Measurements from ENCODE around the gene MDM2. TPM values are rescaled to one million over a fixed set of nuclear protein-coding genes. Genes with fewer than 3 reads are reported as not detected.
"Not testable (repeated sequence)": the region's sequence is repeated elsewhere in the genome, so short reads cannot be mapped to it uniquely, and the experiment has no call there.

The MDM2 gene
- total and polyA plus RNA-seq, 4 donors = 62.1 to 92.7 (median 77.8) TPM

DNA sequence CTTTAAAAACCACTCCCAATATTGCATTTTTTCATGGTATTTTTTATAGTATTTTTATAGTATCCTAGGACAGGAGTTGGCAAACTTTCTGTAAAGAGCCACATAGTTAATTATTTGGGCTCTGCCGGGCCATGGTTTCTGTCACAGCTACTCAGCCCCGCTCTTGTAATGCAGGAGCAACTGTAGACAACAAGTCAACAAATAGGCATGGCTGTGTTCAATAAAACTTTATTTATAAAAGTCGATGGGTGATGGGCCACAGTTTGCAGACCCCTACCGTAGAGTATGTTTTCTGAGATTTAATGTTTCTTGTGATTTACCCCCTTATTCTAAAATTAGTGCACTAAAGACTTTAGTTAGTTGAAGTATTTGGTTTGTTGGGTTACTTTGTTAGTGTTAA is 25.5 kb downstream of the MDM2 start:
- H3K9me3 ChIP-seq (ENCODE audit: control insufficient read depth, insufficient read depth, low read length) = no peaks in the 10 kb centered on the region
- DNase-seq (ENCODE audit: low read depth in 4 of 6, low spot score in 6 of 6) = no peak
- 100% methylated on average over 2 of the region's 4 CpGs for WGBS (ENCODE audit: insufficient coverage)

DNA sequence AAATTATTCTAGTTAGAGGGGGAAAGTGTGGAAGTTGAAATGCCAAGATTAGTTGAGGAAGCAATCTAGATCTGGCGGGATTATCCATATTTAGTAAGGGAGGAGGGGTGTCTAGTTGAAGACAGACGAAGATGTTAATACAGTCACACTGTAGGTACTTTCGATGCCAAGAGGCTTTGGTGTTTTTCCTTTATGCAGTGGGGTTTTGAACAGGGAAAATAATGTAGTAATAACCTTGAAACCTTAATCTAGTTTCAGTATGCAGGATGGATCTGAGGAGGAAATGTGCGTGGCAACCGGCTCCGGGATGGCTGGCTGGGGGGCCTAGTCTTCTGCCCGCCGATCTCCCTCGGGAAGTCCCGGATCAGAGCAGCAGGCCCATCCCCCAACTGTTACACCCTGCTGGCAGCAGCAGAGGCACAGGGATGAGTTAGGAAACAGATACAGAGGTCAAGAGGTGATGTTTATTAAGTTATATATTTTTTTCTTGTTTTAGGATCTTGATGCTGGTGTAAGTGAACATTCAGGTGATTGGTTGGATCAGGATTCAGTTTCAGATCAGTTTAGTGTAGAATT is 27.4 kb downstream of the MDM2 start:
- no peaks in the 10 kb centered on the region for H3K4me1 ChIP-seq (ENCODE audit: control insufficient read depth, insufficient read depth, low read length)
- H3K4me3 ChIP-seq (ENCODE audit: low read depth, low read length) = no peak overlapping the region
- no peak for DNase-seq (ENCODE audit: low read depth in 4 of 6, low spot score in 6 of 6)
- peaks cover 38% of the 10 kb centered on the region for H3K36me3 ChIP-seq (ENCODE audit: control insufficient read depth, insufficient read depth, low read length)
- no peaks in the 10 kb centered on the region for H3K9me3 ChIP-seq (ENCODE audit: control insufficient read depth, insufficient read depth, low read length)
- no peak overlapping the region for H3K27ac ChIP-seq (ENCODE audit: low read depth, low read length)
- 58% methylated on average over 10 of the region's 10 CpGs for WGBS (ENCODE audit: insufficient coverage)
- no peaks in the 10 kb centered on the region for H3K27me3 ChIP-seq (ENCODE audit: control insufficient read depth, insufficient read depth, low read length)

More for the DNA sequence above, 25.5 kb downstream of the MDM2 start:
- Histone ChIP-seq H3K4me3 (ENCODE audit: low read depth, low read length) (no peak overlapping the region), H3K4me1 (ENCODE audit: control insufficient read depth, insufficient read depth, low read length) (no peaks in the 10 kb centered on the region), H3K36me3 (ENCODE audit: control insufficient read depth, insufficient read depth, low read length) (peaks cover 33% of the 10 kb centered on the region), H3K27me3 (ENCODE audit: control insufficient read depth, insufficient read depth, low read length) (no peaks in the 10 kb centered on the region), H3K27ac (ENCODE audit: low read depth, low read length) (no peak overlapping the region)

DNA sequence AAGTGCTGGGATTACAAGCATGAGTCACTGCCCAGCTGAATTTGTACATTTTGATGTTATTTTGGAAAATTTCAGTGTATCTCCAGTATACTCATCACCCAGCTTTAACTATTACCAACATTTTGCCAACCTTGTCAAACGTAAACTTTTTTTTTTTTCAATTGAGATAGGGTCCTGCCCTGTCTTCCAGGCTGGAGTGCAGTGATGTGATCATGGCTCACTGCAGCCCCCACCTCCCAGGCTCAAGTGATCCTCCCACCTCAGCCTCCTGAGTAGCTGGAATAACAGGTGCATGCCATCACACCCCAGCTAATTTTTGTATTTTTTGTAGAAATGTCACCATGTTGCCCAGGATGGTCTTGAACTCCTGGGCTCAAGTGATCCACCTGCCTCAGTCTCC is 29.2 kb downstream of the MDM2 start:
- no peaks in the 10 kb centered on the region for H3K4me1 ChIP-seq (ENCODE audit: control insufficient read depth, insufficient read depth, low read length)
- H3K4me3 ChIP-seq (ENCODE audit: low read depth, low read length) = no peak overlapping the region
- H3K27me3 ChIP-seq (ENCODE audit: control insufficient read depth, insufficient read depth, low read length) = no peaks in the 10 kb centered on the region
- DNase-seq (ENCODE audit: low read depth in 4 of 6, low spot score in 6 of 6) = no peak
- no peak overlapping the region for H3K27ac ChIP-seq (ENCODE audit: low read depth, low read length)
- WGBS (ENCODE audit: insufficient coverage) = no CpG with 5 or more reads among the region's 1 CpG
- no peaks in the 10 kb centered on the region for H3K9me3 ChIP-seq (ENCODE audit: control insufficient read depth, insufficient read depth, low read length)
- peaks cover 35% of the 10 kb centered on the region for H3K36me3 ChIP-seq (ENCODE audit: control insufficient read depth, insufficient read depth, low read length)

DNA sequence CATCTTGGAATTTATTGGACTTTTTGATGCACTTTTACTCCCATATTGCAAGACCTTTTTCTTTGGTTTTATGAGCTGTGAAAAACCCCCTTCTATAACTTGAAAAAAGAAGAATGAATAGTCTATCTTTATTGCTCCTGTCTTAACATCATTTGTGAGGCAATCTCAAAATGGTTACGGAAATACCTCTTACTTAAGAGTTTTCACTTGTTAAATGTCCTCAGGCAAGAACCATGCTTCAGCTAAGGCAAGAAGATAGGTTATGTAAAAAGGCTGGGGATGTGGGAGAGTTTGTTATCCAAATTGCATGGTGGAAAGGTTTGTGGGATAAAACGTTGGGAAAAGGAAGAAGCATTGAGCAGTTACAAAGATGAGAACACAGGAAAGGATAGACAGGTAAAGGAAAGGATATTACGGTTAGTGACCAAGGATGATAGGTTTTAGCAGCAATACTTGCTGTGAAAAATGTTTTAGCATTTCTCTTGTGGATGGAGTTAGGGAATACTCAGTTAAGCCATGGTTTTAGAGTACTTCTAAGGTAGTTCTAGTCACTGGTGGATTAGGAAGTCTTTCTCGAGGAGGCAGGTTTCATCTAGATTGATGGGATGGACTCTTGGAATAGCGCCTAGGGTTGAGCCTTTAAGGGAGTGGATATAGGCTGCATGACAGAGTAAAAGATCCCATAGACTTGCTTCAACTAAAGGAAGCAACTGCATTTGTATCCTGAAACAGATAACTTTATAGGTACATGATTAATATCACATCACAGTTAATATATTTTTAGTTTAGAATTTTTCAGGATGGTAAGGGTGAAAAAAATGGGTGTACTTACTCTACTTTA is 30.3 kb downstream of the MDM2 start:
- Histone ChIP-seq H3K9me3 (ENCODE audit: control insufficient read depth, insufficient read depth, low read length) (no peaks in the 10 kb centered on the region), H3K27me3 (ENCODE audit: control insufficient read depth, insufficient read depth, low read length) (no peaks in the 10 kb centered on the region), H3K4me1 (ENCODE audit: control insufficient read depth, insufficient read depth, low read length) (no peaks in the 10 kb centered on the region), H3K36me3 (ENCODE audit: control insufficient read depth, insufficient read depth, low read length) (peaks cover 31% of the 10 kb centered on the region), H3K27ac (ENCODE audit: low read depth, low read length) (no peak overlapping the region), H3K4me3 (ENCODE audit: low read depth, low read length) (no peak overlapping the region)
- WGBS (ENCODE audit: insufficient coverage) = 84% methylated on average over 2 of the region's 5 CpGs
- no peak for DNase-seq (ENCODE audit: low read depth in 4 of 6, low spot score in 6 of 6)

DNA sequence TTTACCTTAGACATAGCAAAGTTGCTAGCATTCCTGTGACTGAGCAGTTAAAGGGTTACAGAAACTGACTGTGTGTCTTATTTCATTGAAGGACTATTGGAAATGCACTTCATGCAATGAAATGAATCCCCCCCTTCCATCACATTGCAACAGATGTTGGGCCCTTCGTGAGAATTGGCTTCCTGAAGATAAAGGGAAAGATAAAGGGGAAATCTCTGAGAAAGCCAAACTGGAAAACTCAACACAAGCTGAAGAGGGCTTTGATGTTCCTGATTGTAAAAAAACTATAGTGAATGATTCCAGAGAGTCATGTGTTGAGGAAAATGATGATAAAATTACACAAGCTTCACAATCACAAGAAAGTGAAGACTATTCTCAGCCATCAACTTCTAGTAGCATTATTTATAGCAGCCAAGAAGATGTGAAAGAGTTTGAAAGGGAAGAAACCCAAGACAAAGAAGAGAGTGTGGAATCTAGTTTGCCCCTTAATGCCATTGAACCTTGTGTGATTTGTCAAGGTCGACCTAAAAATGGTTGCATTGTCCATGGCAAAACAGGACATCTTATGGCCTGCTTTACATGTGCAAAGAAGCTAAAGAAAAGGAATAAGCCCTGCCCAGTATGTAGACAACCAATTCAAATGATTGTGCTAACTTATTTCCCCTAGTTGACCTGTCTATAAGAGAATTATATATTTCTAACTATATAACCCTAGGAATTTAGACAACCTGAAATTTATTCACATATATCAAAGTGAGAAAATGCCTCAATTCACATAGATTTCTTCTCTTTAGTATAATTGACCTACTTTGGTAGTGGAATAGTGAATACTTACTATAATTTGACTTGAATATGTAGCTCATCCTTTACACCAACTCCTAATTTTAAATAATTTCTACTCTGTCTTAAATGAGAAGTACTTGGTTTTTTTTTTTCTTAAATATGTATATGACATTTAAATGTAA is 31.5 kb downstream of the MDM2 start:
- Histone ChIP-seq H3K4me1 (ENCODE audit: control insufficient read depth, insufficient read depth, low read length) (no peaks in the 10 kb centered on the region), H3K27me3 (ENCODE audit: control insufficient read depth, insufficient read depth, low read length) (no peaks in the 10 kb centered on the region), H3K4me3 (ENCODE audit: low read depth, low read length) (no peak overlapping the region), H3K27ac (ENCODE audit: low read depth, low read length) (no peak overlapping the region), H3K9me3 (ENCODE audit: control insufficient read depth, insufficient read depth, low read length) (no peaks in the 10 kb centered on the region), H3K36me3 (ENCODE audit: control insufficient read depth, insufficient read depth, low read length) (peaks cover 31% of the 10 kb centered on the region)
- 0% methylated on average over 1 of the region's 2 CpGs for WGBS (ENCODE audit: insufficient coverage)
- no peak for DNase-seq (ENCODE audit: low read depth in 4 of 6, low spot score in 6 of 6)

DNA sequence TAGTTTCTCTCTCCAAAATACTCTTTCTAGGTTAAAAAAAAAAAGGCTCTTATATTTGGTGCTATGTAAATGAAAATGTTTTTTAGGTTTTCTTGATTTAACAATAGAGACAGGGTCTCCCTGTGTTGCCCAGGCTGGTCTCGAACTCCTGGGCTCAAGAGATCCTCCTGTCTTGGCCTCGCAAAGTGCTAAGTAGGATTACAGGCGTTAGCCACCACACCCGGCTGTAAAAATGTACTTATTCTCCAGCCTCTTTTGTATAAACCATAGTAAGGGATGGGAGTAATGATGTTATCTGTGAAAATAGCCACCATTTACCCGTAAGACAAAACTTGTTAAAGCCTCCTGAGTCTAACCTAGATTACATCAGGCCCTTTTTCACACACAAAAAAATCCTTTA is 33.2 kb downstream of the MDM2 start:
- not testable (repeated sequence) for DNase-seq (ENCODE audit: low read depth in 4 of 6, low spot score in 6 of 6); H3K27ac ChIP-seq (ENCODE audit: low read depth, low read length); H3K4me1 ChIP-seq (ENCODE audit: control insufficient read depth, insufficient read depth, low read length); H3K9me3 ChIP-seq (ENCODE audit: control insufficient read depth, insufficient read depth, low read length); H3K4me3 ChIP-seq (ENCODE audit: low read depth, low read length); H3K27me3 ChIP-seq (ENCODE audit: control insufficient read depth, insufficient read depth, low read length)
- WGBS (ENCODE audit: insufficient coverage) = no CpG with 5 or more reads among the region's 5 CpGs
- peaks cover 29% of the 10 kb centered on the region for H3K36me3 ChIP-seq (ENCODE audit: control insufficient read depth, insufficient read depth, low read length)

DNA sequence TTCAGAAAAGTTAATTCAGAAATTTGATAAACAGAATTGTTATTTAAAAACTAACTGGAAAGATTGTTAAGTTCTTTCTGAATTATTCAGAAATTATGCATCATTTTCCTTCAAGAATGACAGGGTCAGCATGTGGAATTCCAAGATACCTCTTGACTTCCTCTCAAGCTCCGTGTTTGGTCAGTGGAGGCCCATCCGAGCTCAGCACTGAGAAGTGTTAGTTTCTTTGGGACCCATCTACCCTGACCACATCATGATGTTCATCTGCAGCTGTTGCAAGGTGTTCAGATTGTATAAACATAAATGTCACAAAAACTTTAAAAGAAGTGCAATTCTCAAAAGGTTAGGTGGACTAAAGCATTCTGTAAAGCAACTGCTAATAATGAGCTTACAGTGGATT is 33.7 kb downstream of the MDM2 start:
- H3K27ac ChIP-seq (ENCODE audit: low read depth, low read length) = no peak overlapping the region
- WGBS (ENCODE audit: insufficient coverage) = 100% methylated on average over 1 of the region's 2 CpGs
- H3K27me3 ChIP-seq (ENCODE audit: control insufficient read depth, insufficient read depth, low read length) = no peaks in the 10 kb centered on the region
- H3K4me3 ChIP-seq (ENCODE audit: low read depth, low read length) = no peak overlapping the region
- H3K4me1 ChIP-seq (ENCODE audit: control insufficient read depth, insufficient read depth, low read length) = no peaks in the 10 kb centered on the region
- peaks cover 29% of the 10 kb centered on the region for H3K36me3 ChIP-seq (ENCODE audit: control insufficient read depth, insufficient read depth, low read length)
- H3K9me3 ChIP-seq (ENCODE audit: control insufficient read depth, insufficient read depth, low read length) = no peaks in the 10 kb centered on the region
- no peak for DNase-seq (ENCODE audit: low read depth in 4 of 6, low spot score in 6 of 6)

DNA sequence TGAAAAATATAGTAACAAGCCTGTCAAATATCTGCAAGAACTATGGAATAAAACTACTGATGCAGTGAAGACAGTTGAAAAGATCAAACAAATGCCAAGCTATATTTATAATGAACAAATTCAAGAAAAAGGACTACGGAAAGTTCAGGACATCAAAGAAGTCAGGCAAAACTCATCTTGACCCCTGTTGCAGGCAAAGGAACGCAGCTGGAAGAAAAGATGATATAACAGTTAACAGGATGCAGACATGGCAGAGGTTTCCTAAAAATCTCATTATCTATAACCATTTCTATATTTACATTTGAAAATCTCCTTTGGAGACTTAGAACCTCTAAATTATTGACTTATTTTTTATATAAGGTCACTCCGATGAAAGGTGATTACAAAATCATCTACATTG is 34.1 kb downstream of the MDM2 start:
- peaks cover 25% of the 10 kb centered on the region for H3K36me3 ChIP-seq (ENCODE audit: control insufficient read depth, insufficient read depth, low read length)
- H3K4me1 ChIP-seq (ENCODE audit: control insufficient read depth, insufficient read depth, low read length) = no peaks in the 10 kb centered on the region
- no peak overlapping the region for H3K27ac ChIP-seq (ENCODE audit: low read depth, low read length)
- no peak for DNase-seq (ENCODE audit: low read depth in 4 of 6, low spot score in 6 of 6)
- H3K4me3 ChIP-seq (ENCODE audit: low read depth, low read length) = no peak overlapping the region
- no peaks in the 10 kb centered on the region for H3K27me3 ChIP-seq (ENCODE audit: control insufficient read depth, insufficient read depth, low read length)
- no peaks in the 10 kb centered on the region for H3K9me3 ChIP-seq (ENCODE audit: control insufficient read depth, insufficient read depth, low read length)
- no CpG with 5 or more reads among the region's 3 CpGs for whole genome bisulfite sequencing (ENCODE audit: insufficient coverage)

DNA sequence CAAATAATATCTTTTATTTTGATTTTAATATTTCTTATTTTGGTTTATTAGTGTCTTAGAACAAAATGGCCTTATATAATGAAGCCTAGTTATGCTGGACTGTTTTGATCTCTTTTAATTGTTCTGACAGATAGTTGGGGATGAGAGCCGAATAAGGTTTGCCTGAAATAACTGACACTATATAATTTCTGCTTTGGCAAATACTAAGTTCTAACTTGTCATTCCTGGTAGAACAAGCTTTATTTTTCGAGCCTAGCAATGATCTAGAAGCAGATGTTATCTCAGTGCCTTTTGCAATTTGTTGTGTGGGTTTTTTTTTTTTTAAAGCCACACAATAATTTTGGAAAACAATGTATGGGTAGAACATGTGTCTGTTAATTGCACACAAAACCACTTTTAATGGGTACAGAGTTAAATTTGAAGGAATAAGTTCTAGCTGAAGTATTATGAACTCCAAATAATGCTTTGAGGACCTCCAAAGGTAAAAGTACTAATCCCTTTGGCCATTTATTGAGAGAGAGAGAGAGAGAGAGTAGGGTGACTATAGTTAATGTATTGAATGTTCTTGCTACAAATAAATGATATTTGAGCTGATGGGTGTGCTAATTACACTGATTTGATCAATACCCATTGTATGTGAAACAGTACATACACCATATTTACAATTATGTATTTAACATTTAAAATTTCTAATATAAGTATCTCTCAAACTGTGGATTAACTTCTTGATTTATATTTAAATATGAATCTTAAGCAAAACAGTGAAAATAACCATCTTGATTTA is 35.0 kb downstream of the MDM2 start:
- Histone ChIP-seq H3K9me3 (ENCODE audit: control insufficient read depth, insufficient read depth, low read length) (no peaks in the 10 kb centered on the region), H3K27me3 (ENCODE audit: control insufficient read depth, insufficient read depth, low read length) (no peaks in the 10 kb centered on the region), H3K27ac (ENCODE audit: low read depth, low read length) (no peak overlapping the region), H3K36me3 (ENCODE audit: control insufficient read depth, insufficient read depth, low read length) (peaks cover 21% of the 10 kb centered on the region), H3K4me1 (ENCODE audit: control insufficient read depth, insufficient read depth, low read length) (no peaks in the 10 kb centered on the region), H3K4me3 (ENCODE audit: low read depth, low read length) (no peak overlapping the region)
- DNase-seq (ENCODE audit: low read depth in 4 of 6, low spot score in 6 of 6) = no peak
- no CpG with 5 or more reads among the region's 2 CpGs for WGBS (ENCODE audit: insufficient coverage)
